ENCODE measurements around the gene CDYL2. TPM values are rescaled to one million over a fixed set of nuclear protein-coding genes. Genes with fewer than 3 reads are reported as not detected.

The CDYL2 gene
- total RNA-seq, 1 donor from 2014 or later, result 8.4 TPM

- Histone ChIP-seq H3K27me3 (ENCODE audit: control insufficient read depth, insufficient read depth, low read length) (no peaks in the 10 kb centered on the region), H3K36me3 (ENCODE audit: control insufficient read depth, insufficient read depth, low read length) (no peaks in the 10 kb centered on the region), H3K4me3 (ENCODE audit: low read depth, low read length) (no peak overlapping the region)
- no peak for TF ChIP-seq CTCF (IDR thresholded peaks at IDR 0.05; ENCODE audit: insufficient read depth, low read length, poor library complexity, severe bottlenecking)
- DNase-seq (ENCODE audit: low read depth), result no peak
These were observed 164.1 kb downstream of the CDYL2 start for GRCh38 chr16:80640316-80640715.

GRCh38 chr16:80639636-80640035 is 164.8 kb downstream of the CDYL2 start:
- Histone ChIP-seq H3K36me3 (ENCODE audit: control insufficient read depth, insufficient read depth, low read length) (no peaks in the 10 kb centered on the region), H3K4me3 (ENCODE audit: low read depth, low read length) (no peak overlapping the region)
- TF ChIP-seq CTCF (IDR thresholded peaks at IDR 0.05; ENCODE audit: insufficient read depth, low read length, poor library complexity, severe bottlenecking), result no peak

GRCh38 chr16:80637621-80638020 is 166.8 kb downstream of the CDYL2 start:
- Histone ChIP-seq H3K4me3 (ENCODE audit: low read depth, low read length) (no peak overlapping the region), H3K27me3 (ENCODE audit: control insufficient read depth, insufficient read depth, low read length) (no peaks in the 10 kb centered on the region), H3K36me3 (ENCODE audit: control insufficient read depth, insufficient read depth, low read length) (no peaks in the 10 kb centered on the region)
- no peak for DNase-seq (ENCODE audit: low read depth)
- no peak for TF ChIP-seq CTCF (IDR thresholded peaks at IDR 0.05; ENCODE audit: insufficient read depth, low read length, poor library complexity, severe bottlenecking)

More at GRCh38 chr16:80639636-80640035, 164.8 kb downstream of the CDYL2 start:
- DNase-seq (ENCODE audit: low read depth), result no peak
- no peaks in the 10 kb centered on the region for H3K27me3 ChIP-seq (ENCODE audit: control insufficient read depth, insufficient read depth, low read length)

GRCh38 chr16:80631581-80631980 is 172.8 kb downstream of the CDYL2 start:
- TF ChIP-seq CTCF (IDR thresholded peaks at IDR 0.05; ENCODE audit: insufficient read depth, low read length, poor library complexity, severe bottlenecking), result no peak
- no peak overlapping the region for H3K4me3 ChIP-seq (ENCODE audit: low read depth, low read length)
- H3K36me3 ChIP-seq (ENCODE audit: control insufficient read depth, insufficient read depth, low read length), result no peaks in the 10 kb centered on the region
- H3K27me3 ChIP-seq (ENCODE audit: control insufficient read depth, insufficient read depth, low read length), result no peaks in the 10 kb centered on the region
- no peak for DNase-seq (ENCODE audit: low read depth)

GRCh38 chr16:80628254-80628653 is 176.1 kb downstream of the CDYL2 start:
- H3K4me3 ChIP-seq (ENCODE audit: low read depth, low read length), result no peak overlapping the region

More at GRCh38 chr16:80628254-80628653, 176.1 kb downstream of the CDYL2 start:
- no peaks in the 10 kb centered on the region for H3K36me3 ChIP-seq (ENCODE audit: control insufficient read depth, insufficient read depth, low read length)
- TF ChIP-seq CTCF (IDR thresholded peaks at IDR 0.05; ENCODE audit: insufficient read depth, low read length, poor library complexity, severe bottlenecking), result no peak
- DNase-seq (ENCODE audit: low read depth), result no peak
- H3K27me3 ChIP-seq (ENCODE audit: control insufficient read depth, insufficient read depth, low read length), result no peaks in the 10 kb centered on the region
